GM04504 (cell line): ENCODE results near the gene MLPH.

ENCODE experiments used
- DNase-seq: peaks from one replicate; pipeline ENCODE4 v3.0.0-alpha.2; 2012; ENCODE audit warnings: low read depth

MLPH gene

DNA sequence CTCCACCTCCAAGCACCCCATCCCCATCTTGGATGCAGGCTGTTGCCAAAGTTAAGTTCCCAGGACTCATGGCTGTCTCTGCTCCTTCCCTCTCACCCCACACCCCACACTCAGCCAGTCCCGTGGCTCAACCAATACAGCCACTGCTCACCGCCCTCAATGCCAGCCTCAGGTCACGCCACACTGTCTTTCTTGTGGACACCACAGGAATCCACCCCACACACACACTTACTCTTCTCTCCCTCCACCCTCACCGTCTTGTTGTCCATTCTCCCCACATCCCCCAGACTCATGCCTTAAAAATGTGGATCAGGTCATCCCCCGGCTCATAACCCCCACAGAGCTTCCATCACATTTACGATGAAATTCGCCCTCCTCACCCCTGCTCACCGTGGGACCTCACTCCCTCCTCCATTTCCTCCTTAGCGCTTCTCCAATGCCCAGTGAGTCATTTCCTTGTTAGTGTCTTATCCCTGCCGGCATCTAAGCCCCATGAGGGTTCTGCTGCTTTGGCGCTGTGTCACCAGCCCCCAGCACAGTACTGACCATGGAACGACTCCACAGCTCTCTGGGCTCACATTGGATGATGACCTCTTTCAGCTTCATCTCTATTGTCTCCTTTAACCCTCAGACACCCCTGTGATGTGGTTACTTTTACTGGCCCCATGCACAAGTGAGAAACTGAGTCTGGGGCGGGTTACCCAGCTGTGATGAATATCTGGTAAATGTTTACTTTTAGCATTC is 13.8 kb downstream of the MLPH start:
- peak; percentile 99 for DNase-seq

GRCh38 chr2:237501892-237502513 is 15.0 kb downstream of the MLPH start:
- no peak for DNase-seq

DNA sequence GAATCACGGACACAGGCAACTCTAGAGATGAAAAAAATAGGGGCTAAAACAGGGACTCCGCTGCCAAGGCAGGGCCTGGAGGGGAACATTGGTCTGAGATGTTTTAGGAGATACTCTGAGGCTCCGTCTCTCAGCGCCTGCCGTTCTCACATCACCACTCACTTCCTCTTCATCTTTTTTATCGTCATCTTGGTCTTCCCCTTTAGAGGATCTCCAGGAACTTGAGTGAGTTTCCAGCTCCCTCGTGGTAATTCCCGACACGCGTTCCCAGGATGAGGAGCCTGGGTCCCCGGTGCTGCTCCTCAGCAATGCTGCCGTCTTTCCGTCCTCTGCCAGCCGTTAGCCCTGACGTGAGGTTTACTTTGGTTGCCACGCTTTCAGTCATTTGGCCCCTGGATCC is 16.1 kb downstream of the MLPH start:
- no peak for DNase-seq

GRCh38 chr2:237505188-237505939 is 18.3 kb downstream of the MLPH start:
- DNase-seq: no peak

GRCh38 chr2:237507512-237507911 is 20.5 kb downstream of the MLPH start:
- DNase-seq: no peak

GRCh38 chr2:237508361-237508760 is 21.3 kb downstream of the MLPH start:
- no peak for DNase-seq

- DNase-seq: no peak
These were observed 22.1 kb downstream of the MLPH start for GRCh38 chr2:237509151-237509550.

DNA sequence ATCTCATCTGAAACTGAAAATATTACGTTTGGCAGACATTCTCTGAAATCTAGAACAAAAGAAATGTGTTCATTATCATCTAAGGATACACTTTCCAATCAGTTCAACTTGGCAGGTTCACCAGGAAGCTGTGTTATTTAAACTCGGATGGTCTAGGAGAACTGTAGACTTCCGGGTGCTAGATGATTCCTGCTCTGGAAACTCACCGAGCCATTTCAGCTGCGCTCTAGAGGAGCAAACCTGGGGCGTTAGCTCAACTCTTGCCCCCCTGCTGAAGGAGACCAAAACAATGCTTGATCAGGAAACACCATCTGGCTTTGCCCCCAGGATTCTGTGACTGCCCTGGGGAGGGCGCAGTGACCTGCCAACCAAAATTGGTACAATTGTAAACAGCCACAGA is 22.9 kb downstream of the MLPH start:
- DNase-seq: no peak

DNA sequence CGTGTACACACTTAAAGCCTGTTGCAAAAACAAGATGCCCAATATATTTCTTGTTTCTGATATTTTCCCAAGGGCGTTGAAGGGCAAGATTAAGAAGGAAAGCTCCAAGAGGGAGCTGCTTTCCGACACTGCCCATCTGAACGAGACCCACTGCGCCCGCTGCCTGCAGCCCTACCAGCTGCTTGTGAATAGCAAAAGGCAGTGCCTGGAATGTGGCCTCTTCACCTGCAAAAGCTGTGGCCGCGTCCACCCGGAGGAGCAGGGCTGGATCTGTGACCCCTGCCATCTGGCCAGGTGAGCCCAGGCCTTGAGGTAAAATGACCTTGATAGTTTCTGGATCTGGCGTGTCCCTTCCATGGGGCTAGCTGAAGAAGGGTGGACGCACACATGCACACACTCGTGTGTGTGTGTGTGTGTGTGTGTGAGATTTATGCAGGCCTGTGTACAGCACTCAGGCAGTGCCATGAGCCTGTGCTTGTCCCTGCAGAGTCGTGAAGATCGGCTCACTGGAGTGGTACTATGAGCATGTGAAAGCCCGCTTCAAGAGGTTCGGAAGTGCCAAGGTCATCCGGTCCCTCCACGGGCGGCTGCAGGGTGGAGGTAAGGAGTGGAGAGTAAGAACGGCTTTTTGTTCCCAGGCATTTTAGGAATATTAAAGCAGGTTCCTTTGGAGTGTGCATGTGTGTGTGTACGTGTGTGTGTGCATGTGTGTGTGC is 23.6 kb downstream of the MLPH start:
- no peak for DNase-seq

- peak; percentile 48 for DNase-seq
These were observed 24.4 kb downstream of the MLPH start for GRCh38 chr2:237511433-237511832.

DNA sequence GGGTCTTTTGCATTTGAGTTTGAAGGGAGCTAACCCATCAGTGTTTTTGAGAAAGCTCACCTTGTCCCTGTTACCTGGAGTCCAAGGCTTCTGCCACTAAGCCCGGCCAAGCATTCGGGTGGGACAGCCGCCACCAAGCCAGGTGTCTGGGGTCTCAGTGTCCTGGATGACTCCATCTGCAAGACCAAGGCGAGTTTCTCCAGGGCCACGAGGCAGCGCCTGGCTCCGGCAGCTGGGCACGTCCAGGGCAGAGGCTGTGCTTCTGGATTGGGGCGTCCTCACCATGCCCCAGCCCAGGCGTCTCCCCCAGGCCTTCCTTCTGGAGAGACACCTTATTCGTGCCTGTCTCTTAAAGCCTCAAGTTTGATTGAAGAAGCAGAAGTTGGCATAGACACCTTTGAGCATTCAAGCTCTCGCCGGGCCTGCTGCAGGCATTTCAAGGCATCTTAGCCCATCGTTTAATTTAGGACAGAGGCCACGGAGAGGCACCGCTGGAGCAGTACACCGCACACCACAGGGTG is 24.9 kb downstream of the MLPH start:
- DNase-seq: no peak

- DNase-seq: peak; percentile 76
These were observed 25.9 kb downstream of the MLPH start for GRCh38 chr2:237512774-237513466.

DNA sequence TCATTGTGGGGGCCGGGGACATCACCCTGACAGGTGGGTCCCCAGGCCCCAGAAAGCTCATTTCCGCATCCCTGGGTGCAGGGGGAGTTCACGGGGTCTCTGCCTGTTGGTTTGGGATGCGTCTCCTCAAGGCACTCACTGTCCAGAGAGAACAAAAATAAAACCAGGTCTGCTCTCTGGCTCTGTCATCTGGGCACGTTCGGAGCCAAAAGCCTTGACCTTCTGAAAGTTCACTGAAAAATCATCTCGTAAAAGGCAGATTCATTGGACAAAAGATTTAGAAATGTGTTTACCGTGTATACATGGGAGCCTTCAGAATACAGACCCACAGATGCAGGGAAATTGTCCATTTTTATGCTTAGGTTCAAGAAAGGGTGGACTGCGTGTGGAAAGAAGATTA is 26.6 kb downstream of the MLPH start:
- DNase-seq: no peak

GRCh38 chr2:237514474-237515130 is 27.6 kb downstream of the MLPH start:
- no peak for DNase-seq

GRCh38 chr2:237515166-237515565 is 28.1 kb downstream of the MLPH start:
- DNase-seq: no peak

DNA sequence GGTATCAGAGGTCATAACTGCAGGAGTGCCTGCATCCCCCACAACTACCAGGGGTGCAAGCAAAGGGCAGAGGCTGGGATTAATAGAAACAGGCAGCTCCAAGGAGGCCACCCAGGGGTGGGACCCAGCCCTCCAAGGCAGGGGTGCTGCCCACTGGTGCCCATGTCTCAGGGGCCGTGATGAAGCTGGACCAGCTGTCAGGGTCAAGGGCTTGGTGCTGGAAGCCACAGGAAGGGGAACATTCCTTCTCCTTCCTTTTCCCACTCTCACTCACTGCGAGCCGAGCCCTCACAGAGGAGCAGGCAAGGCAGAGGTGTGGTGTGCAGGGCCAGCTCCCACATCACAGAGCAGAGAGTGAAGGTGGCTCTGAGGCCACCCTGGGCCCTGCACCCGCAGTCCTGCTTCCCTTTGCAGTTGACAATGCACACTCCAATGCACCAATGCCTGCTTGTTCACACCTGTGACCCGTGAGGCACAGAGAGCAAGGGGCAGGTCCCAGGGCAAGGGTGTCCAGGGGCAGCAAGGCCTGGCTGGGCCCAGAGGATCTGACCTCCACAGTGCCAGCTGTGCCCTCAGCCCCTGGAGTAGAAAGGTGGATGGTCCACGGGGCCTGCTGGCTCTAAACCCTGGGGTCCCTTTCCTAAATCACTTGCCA is 28.7 kb downstream of the MLPH start:
- DNase-seq: no peak

GRCh38 chr2:237517163-237517562 is 30.1 kb downstream of the MLPH start:
- no peak for DNase-seq

GRCh38 chr2:237517990-237518389 is 30.9 kb downstream of the MLPH start:
- DNase-seq: no peak

GRCh38 chr2:237519506-237520245 is 32.6 kb downstream of the MLPH start:
- no peak for DNase-seq

DNA sequence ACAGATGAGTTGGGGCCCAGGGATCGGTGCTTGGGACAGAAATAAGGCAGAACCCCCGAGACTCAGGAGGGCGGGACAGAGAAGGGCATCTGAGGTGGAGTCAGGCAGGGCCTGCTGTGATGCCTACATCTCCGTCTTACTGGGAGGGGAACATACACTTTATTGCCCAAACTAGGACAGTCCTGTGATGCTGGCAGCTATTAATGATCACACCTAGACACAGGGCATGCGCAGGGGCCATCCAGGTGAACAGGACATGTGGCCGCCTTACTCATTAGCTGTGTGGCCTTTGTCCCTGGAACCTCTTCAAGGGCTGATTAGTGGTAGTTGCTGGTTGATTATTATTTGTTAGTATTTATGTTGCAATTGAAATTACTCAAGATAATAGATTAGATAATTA is 33.2 kb downstream of the MLPH start:
- DNase-seq: no peak
